GM21367 (cell line): ENCODE measurements around the gene PRUNE2.
"Not testable (repeated sequence)": the region's sequence is repeated elsewhere in the genome, so short reads cannot be mapped to it uniquely, and the experiment has no call there.

ENCODE experiments used
- ATAC-seq: cut with Tn5 transposase; IDR thresholded peaks from one replicate; pipeline ENCODE4 v1.9.1; 2021; ENCODE audit not compliant: unreplicated experiment

PRUNE2 gene

DNA sequence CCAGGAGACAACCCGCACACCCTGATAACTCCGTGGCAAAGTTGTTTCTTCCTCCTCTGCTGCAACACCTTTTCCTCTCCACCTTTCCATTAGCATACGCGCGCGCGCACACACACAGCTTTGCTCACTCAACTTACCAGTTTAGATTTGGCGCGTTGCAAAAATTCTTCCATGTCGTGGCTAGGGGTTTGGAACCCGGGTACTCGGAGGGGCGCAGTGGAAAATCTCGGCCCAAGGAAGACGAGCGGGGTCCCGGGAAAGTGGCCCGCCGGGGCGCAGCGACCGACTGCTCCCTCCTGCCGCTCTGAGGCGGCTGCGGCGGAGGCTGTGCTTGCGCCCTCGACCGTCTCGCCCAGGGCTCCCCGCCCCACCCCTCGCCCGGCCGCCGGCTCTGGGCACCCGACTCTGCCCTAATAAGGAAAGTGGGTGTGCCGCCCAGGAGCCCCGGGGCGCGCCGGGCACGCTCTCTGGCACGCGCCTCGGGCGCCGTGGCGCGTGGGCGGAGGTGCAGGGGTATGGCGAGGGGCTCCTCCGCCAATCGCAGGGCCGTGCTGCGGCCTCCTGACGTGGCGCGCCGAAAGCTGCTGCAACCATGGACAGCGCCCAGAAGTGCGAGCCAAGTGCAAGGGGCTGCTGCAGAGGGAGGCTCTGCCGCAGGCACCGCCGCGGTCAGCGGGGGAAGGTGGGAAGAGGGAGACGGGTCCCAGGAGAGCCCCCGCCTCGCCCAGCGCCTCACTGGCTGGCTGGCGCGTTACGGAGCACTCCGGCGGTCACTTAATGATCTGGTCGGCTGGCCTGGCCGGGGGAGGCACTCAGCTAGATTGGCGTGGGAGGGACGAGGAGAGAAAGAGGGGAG lies at the start of gene PRUNE2:
TSS of gene PRUNE2 (minus strand) at position 324 of the 856 bp plus-strand sequence. CDS start at position 173, 151 bp downstream.
- no peak for ATAC-seq

GRCh38 chr9:76955406-76955805 lies 49.5 kb upstream of the PRUNE2 start:
- ATAC-seq, result not testable (repeated sequence)

DNA sequence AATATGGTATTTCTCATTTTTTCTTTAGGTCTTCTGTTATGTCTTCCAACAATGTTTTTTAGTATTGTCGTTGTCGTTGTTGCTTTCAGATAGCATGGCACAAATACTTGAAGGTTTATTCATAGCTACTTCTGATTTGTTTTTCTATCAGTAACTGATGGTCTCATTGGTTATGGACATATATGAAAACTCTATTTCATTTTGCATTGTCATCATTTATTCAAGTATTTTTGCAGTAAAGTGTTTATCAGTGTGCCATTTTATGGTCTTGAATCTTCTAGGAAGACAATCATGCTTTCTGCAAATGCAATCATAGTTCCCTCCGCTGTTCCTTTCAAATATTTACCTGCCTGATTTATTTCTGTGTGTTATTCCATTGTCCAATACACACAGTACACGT lies 44.0 kb upstream of the PRUNE2 start:
- ATAC-seq, result no peak

DNA sequence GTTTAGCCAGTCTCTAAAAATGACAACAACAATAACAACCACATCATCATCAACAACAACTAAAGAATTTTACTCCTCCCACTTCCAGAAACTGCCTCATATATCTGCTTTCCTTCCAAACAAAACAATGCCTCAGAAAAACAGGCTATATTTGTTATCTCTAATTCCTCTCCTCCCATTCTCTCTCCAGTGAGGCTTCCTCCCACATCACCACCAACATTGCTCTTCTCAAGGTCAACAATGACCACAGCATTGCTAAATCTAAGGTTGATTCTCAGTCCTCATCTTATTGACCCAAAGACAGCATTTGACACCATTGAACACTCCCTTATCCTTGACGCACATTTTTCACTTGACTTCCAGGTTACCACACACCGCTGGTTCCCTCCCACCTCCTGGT lies 38.1 kb upstream of the PRUNE2 start:
- no peak for ATAC-seq

DNA sequence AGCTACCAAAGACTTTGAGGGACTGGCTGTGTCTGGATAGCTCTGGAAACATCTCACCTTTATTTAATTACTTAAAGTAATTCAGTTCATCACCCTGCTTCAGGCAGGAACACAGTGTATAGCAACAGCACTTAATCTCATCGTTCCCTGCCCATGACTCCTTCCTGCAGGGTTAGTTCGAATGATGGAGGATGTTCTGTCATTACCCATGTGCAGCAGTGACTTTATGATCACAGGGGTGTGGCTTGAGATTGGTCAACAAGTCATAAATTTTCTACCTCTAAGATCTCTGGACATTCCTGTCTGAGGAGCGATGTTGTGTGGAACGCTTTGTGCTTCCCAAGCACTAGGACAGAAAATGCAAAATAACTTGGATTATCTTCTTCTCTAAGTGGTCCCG lies 37.1 kb upstream of the PRUNE2 start:
- ATAC-seq, result no peak

- no peak for ATAC-seq
These were observed 26.8 kb upstream of the PRUNE2 start for GRCh38 chr9:76932757-76933156.

DNA sequence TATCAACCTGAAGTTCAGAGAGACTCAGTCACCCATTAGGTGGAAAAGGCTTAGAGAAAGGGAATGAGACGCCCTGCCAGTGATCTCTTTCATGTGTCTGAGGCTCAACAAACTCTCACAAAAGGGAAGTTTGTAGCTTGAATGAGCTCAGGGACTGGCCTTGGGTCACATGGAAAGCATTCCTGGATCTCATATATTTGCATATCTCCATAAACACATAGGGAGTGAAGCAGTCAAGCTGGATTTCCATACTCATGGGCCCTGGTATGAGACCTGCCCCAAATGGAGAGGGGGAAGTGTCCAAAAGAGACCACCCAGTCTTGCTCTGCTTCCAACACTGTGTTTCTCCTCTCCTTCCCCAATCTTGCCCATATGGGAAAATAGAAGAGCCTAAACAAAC lies 26.4 kb upstream of the PRUNE2 start:
- no peak for ATAC-seq

DNA sequence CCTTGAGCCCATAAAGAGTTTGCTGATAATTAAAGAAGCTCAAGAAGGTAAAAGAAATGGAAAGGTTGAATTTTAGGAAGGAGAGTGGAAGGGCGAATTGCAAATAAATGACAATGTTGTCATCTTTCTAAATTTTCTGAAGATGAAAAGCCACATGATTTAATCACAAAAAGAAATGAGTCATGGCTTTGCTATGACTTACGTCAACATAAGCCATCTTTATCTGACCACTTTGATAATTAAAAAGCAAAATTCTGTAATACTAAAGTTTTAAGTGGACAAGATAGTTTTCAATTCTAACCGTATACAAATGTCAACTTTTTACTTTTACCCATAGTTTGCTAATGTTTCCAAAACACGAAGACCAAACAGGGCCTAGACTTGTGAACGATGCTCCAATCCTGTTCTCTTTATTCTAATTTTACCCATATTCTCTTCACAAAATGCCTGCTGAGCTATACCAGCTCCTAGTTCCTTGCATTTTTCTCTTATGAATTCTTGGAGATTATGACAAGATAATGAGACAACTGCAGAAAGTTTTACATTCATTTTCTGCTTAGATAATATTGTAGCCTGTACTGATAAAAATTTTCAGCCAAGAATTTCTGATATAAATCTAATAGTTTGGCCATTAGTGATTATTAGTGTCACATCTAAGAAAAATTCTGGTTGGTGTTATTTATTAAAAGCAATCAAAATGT lies 21.8 kb upstream of the PRUNE2 start:
- ATAC-seq, result no peak

DNA sequence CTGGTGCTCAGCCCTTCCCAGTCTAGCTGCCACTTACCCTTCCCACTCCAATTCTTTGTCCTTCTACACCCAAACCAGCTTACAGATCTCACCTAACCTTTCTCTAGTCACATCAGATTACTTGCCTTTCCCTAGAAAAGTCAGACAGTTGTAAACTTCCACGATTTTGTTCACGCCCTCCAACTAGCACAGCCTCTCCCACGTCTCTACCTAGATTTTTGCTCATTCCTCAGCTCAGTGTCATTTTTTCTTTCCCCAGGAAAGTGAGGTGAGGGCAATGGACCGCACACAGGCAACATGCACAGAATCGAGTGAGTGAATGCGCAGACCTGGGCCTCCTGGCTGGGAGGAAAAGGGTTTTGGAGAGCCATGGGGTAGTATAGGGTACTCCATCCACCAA lies 20.9 kb upstream of the PRUNE2 start:
- no peak for ATAC-seq

- ATAC-seq, result no peak
These were observed 20.4 kb upstream of the PRUNE2 start for GRCh38 chr9:76926324-76926741.

DNA sequence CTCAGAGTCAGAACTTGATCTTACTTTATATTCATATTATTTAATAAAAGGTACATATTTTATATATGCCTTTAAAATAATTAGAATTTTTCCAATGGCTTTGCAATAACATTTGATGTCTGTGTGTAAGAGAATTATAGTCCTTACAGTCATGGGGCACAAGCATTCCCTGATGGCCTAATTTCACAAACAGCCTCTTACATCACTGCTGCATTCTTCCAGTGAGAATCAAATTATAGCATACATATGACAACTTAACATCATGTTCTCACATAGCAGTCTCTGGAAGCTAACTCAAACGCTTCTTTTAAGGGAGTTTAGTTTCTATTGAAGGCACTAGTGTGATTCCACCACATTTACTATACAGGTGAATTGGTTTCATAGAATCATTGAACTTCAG lies 15.3 kb upstream of the PRUNE2 start:
- no peak for ATAC-seq

GRCh38 chr9:76917299-76917698 lies 11.4 kb upstream of the PRUNE2 start:
- no peak for ATAC-seq

DNA sequence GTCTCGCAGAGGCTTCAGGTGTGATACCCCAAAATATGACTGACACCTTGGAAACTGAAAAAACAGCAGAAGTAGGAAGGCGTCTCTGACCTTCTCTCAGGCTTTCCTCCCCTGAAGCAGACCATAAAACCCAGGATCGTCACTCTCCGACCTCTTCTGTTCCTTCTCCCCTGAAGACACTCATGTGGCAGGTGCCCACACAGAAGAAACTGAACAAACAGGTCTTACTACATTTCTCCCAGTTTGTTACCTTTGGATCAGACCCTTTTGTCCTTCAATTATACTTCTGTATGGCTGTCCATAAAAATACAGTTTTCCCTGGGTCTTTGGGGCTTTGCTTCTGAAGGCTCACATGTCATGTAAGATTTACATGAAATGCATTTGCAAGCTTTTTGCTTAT lies 10.3 kb upstream of the PRUNE2 start:
- ATAC-seq, result no peak

DNA sequence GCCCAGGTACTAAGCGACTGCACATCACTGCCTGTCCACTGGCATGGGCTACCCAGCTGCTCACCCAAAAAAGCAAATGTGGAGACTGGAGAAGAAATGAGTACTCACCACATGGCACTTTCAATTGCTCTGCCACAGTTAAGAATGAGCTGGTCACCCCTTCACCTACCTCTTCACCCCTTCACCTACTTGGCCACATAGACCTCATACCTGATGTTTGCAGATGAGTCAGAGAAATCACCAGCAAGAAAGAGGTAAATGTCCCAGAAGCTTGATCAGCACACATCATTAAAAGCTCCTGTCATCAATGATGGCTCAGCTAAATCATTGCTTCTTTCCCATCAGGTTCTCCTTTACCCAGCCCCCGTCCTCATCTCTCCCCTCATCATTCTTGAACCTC lies 7.6 kb upstream of the PRUNE2 start:
- ATAC-seq, result no peak

- ATAC-seq, result no peak
These were observed 6.8 kb upstream of the PRUNE2 start for GRCh38 chr9:76912636-76913275.

GRCh38 chr9:76911971-76912370 lies 6.1 kb upstream of the PRUNE2 start:
- no peak for ATAC-seq

GRCh38 chr9:76910861-76911260 lies 4.9 kb upstream of the PRUNE2 start:
- no peak for ATAC-seq

DNA sequence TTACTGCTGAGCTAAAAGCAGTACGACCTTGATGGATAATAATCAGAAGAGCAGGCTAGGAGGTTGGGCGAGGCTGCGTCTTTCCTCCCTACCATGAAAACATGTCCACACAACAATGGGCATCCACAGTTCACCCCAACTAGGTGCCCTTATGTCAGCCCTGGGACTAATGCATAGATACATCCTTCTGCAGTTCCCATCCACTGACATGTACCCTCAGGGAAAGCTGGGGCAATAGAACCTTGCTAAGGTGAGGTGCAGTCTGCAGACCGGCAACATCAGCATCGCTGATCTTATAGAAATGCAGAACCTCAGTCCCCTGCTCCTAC lies 697 bp upstream of the PRUNE2 start:
- no peak for ATAC-seq

- no peak for ATAC-seq
These were observed 1.1 kb downstream of the PRUNE2 start for GRCh38 chr9:76904661-76905457.

- ATAC-seq, result no peak
These were observed 3.5 kb downstream of the PRUNE2 start for GRCh38 chr9:76902395-76902794.

DNA sequence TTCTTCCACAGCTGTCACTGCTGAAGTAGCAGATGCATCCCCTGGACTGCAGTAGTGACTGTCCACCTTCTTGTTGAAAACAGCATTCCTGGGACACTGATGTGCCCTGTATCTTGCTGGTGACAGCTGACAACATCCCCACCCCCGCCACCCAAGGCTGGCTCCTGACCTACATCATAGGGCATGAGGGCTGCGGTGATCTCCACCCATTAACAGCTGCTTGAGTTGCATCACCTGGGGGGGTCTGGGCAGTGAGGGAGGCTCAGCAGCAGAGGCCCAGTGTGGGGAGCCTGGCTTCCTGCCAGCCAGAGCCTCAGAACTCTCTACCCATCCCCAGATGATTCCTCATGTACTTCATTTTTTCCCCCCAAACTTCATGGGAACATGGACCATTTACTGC lies 4.1 kb downstream of the PRUNE2 start:
- no peak for ATAC-seq
